ENCODE data around the gene FBXO42.
"Not testable (repeated sequence)": the region's sequence is repeated elsewhere in the genome, so short reads cannot be mapped to it uniquely, and the experiment has no call there.

The FBXO42 gene

DNA sequence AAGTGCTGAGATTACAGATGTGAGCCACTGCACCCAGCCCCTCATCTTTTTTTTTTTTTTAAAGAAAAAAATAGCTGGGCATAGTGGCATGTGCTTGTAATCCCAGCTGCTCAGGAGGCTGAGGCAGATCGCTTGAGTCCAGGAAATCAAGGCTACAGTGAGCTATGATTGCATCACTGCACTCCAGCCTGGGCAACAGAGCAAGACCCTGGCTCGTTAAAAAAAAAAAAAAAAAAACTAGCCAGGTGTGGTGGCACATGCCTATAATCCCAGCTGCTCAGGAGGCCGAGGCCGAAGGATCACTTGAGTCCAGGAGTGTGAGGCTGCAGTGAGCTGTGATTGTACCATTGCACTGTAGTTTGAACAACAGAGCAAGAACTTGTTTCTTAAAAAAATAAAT, 28.6 kb upstream of the FBXO42 start:
- H3K27me3 Mint-ChIP-seq: no peaks in the 10 kb centered on the region
- H3K4me3 Mint-ChIP-seq: no peak overlapping the region
- peaks cover 60% of the 10 kb centered on the region for H3K4me1 Mint-ChIP-seq (ENCODE audit: low read depth)
- H3K9me3 Mint-ChIP-seq: no peaks in the 10 kb centered on the region
- no peak overlapping the region for H3K27ac Mint-ChIP-seq
- peaks cover 21% of the 10 kb centered on the region for H3K36me3 Mint-ChIP-seq (ENCODE audit: low read depth)

GRCh38 chr1:16378443-16378842, 26.2 kb upstream of the FBXO42 start:
- peaks cover 62% of the 10 kb centered on the region for H3K4me1 Mint-ChIP-seq (ENCODE audit: low read depth)
- H3K27me3 Mint-ChIP-seq: no peaks in the 10 kb centered on the region
- no peak overlapping the region for H3K4me3 Mint-ChIP-seq
- no peaks in the 10 kb centered on the region for H3K9me3 Mint-ChIP-seq
- peaks cover 31% of the 10 kb centered on the region for H3K36me3 Mint-ChIP-seq (ENCODE audit: low read depth)
- no peak overlapping the region for H3K27ac Mint-ChIP-seq

- Mint-ChIP-seq H3K36me3 (ENCODE audit: low read depth) (peaks cover 36% of the 10 kb centered on the region), H3K27me3 (no peaks in the 10 kb centered on the region), H3K27ac (no peak overlapping the region), H3K4me3 (no peak overlapping the region), H3K4me1 (ENCODE audit: low read depth) (peaks cover 69% of the 10 kb centered on the region), H3K9me3 (no peaks in the 10 kb centered on the region)
These were observed 24.7 kb upstream of the FBXO42 start for GRCh38 chr1:16376971-16377370.

- H3K36me3 Mint-ChIP-seq (ENCODE audit: low read depth): peaks cover 40% of the 10 kb centered on the region
- H3K4me3 Mint-ChIP-seq: no peak overlapping the region
- H3K27me3 Mint-ChIP-seq: no peaks in the 10 kb centered on the region
- peak overlapping the region; percentile 36 for H3K27ac Mint-ChIP-seq
- H3K9me3 Mint-ChIP-seq: no peaks in the 10 kb centered on the region
- peaks cover 75% of the 10 kb centered on the region for H3K4me1 Mint-ChIP-seq (ENCODE audit: low read depth)
These were observed 23.5 kb upstream of the FBXO42 start for GRCh38 chr1:16375521-16376340.

- H3K4me3 Mint-ChIP-seq: no peak overlapping the region
These were observed 22.0 kb upstream of the FBXO42 start for GRCh38 chr1:16374266-16374665.

GRCh38 chr1:16372535-16373285, 20.4 kb upstream of the FBXO42 start:
- Mint-ChIP-seq H3K36me3 (ENCODE audit: low read depth) (peaks cover 53% of the 10 kb centered on the region), H3K9me3 (no peaks in the 10 kb centered on the region), H3K27me3 (no peaks in the 10 kb centered on the region), H3K4me1 (ENCODE audit: low read depth) (peaks cover 85% of the 10 kb centered on the region), H3K27ac (peak overlapping the region; percentile 88), H3K4me3 (peak overlapping the region; percentile 54)

More at GRCh38 chr1:16374266-16374665, 22.0 kb upstream of the FBXO42 start:
- Mint-ChIP-seq H3K27ac (peak overlapping the region; percentile 73), H3K4me1 (ENCODE audit: low read depth) (peaks cover 86% of the 10 kb centered on the region), H3K36me3 (ENCODE audit: low read depth) (peaks cover 38% of the 10 kb centered on the region), H3K27me3 (no peaks in the 10 kb centered on the region), H3K9me3 (no peaks in the 10 kb centered on the region)

DNA sequence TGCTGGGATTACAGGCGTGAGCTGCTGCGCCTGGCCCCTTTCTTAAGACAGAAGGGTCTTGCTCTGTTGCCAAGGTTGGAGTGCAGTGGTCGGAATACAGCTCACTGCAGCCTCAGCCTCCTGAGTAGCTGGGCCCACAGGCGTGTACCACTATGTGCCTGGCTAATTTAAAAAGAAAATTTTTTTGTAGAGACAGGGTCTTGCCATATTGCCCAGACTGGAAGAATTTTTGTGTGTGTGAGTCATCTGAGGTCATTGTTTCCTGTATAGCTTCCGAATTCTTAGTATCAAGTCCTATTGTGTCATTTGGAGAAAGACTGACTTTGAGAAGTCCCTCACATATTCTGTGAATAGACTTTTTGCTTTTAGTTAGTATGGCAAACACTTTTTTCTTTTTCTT, 19.4 kb upstream of the FBXO42 start:
- Mint-ChIP-seq H3K9me3 (no peaks in the 10 kb centered on the region), H3K27me3 (no peaks in the 10 kb centered on the region), H3K4me1 (ENCODE audit: low read depth) (peaks cover 78% of the 10 kb centered on the region), H3K27ac (peak overlapping the region; percentile 88), H3K4me3 (peak overlapping the region; percentile 57), H3K36me3 (ENCODE audit: low read depth) (peaks cover 53% of the 10 kb centered on the region)

DNA sequence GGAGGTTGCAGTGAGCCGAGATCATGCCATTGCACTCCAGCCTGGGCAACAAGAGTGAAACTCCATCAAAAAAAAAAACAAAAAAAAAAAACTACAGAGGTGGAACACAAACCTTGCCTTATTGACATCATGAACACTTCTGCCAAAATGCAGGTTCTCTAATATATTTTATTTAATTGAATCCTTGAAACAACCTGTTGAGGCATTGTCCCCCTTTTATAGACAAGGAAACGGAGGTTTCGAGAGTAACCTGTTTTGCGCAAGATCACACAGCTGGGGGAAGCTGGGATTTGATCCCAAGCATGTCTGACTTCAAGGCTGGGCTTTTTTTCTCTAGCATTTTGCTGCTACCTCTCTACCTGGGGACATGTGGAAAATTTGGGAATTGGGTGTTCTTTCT, 17.5 kb upstream of the FBXO42 start:
- Mint-ChIP-seq H3K9me3 (no peaks in the 10 kb centered on the region), H3K4me3 (no peak overlapping the region), H3K27ac (no peak overlapping the region), H3K36me3 (ENCODE audit: low read depth) (peaks cover 45% of the 10 kb centered on the region), H3K27me3 (no peaks in the 10 kb centered on the region), H3K4me1 (ENCODE audit: low read depth) (peaks cover 61% of the 10 kb centered on the region)

DNA sequence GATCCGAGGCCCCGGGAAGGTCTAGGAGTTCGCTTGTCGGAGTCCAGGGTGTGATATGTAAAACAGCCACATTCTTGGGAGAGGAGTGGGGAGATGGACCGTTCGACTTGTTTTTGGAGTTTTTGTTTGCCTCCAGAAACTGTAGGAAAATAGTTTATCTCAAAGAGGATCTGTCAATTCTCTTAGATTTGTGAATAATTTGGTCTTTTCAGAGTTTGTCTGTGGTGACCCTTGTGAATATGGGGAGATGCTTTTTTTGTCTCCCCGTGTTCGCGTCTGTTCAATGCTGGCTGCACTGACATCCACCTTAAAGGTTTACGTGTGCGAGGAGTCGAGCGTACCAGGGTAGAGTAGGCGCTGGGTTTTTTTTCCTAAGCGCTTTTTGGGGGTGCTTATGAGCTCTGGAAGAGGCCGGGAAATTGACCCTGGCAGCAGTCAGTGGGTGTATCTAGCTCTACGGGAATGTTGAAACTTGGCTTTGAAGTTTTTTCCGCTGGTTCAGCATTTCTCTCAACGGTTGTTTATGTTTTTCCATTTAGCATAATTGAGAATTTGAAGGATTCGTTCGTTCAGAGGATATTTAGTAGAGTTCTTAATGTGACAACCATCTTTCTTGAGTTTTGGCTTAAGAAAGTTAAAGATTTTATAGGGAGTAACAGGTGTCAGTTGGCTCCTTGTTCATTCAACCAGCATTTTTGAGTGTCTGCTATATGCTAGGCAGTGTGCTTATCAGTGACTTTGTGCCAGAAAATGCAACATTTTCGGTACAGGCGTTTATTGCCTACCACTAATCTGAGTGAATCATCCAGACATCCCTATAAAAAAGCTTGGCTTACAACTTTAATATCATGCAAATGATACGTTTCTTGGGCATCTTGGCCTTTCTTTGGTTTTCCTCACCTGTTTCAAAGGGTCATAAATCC, 15.9 kb upstream of the FBXO42 start:
- H3K4me1 Mint-ChIP-seq (ENCODE audit: low read depth): peaks cover 51% of the 10 kb centered on the region
- H3K36me3 Mint-ChIP-seq (ENCODE audit: low read depth): peaks cover 36% of the 10 kb centered on the region
- no peaks in the 10 kb centered on the region for H3K27me3 Mint-ChIP-seq
- H3K4me3 Mint-ChIP-seq: peak overlapping the region; percentile 95
- H3K27ac Mint-ChIP-seq: peak overlapping the region; percentile 97
- H3K9me3 Mint-ChIP-seq: no peaks in the 10 kb centered on the region

GRCh38 chr1:16367258-16367967, 15.1 kb upstream of the FBXO42 start:
- Mint-ChIP-seq H3K9me3 (no peaks in the 10 kb centered on the region), H3K27me3 (no peaks in the 10 kb centered on the region), H3K4me3 (peak overlapping the region; percentile 95), H3K4me1 (ENCODE audit: low read depth) (peaks cover 43% of the 10 kb centered on the region), H3K36me3 (ENCODE audit: low read depth) (peaks cover 29% of the 10 kb centered on the region), H3K27ac (peak overlapping the region; percentile 97)

DNA sequence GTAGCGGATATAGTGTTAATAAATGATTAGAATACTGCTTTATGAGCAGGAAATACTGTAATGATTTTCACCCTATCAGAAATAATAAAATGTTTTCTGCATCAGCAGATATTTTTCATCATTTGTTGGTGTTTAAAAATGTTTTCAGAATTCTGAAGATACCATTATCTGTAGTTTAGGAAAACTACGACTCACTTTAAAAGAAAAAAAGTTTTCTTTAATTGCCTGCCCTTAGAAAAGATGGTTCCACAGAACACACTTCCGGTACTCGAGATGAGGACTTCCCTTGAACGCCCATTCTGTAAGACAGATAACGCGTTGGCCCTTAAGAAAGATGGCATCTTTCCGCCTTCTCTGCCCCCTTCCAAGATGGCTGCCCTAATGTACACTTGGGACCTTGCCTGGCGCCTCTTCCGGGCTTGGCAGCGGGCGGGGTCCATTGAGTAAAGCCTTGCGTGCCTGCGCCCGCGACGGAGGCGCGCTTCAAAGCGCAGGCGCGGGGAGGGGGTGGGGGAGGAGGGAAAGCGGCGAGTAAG, 14.5 kb upstream of the FBXO42 start, which contains the start of gene SZRD1:
Gene SZRD1, plus strand, starts transcription at position 521 of the 536 bp plus-strand sequence. CDS start 16 bp downstream, outside the sequence.
- no peaks in the 10 kb centered on the region for H3K9me3 Mint-ChIP-seq
- peaks cover 23% of the 10 kb centered on the region for H3K36me3 Mint-ChIP-seq (ENCODE audit: low read depth)
- H3K27me3 Mint-ChIP-seq: no peaks in the 10 kb centered on the region
- H3K27ac Mint-ChIP-seq: peak within 1 kb of the TSS; percentile 97
- H3K4me1 Mint-ChIP-seq (ENCODE audit: low read depth): peaks cover 37% of the 10 kb centered on the region
- H3K4me3 Mint-ChIP-seq: peak within 1 kb of the TSS; percentile 95

GRCh38 chr1:16365146-16365498, 12.8 kb upstream of the FBXO42 start:
- Mint-ChIP-seq H3K36me3 (ENCODE audit: low read depth) (peaks cover 16% of the 10 kb centered on the region), H3K4me1 (ENCODE audit: low read depth) (peaks cover 25% of the 10 kb centered on the region)
- H3K27ac Mint-ChIP-seq, H3K4me3 Mint-ChIP-seq, H3K27me3 Mint-ChIP-seq, H3K9me3 Mint-ChIP-seq: not testable (repeated sequence)

- Mint-ChIP-seq H3K4me3 (no peak overlapping the region), H3K36me3 (ENCODE audit: low read depth) (no peaks in the 10 kb centered on the region), H3K27me3 (no peaks in the 10 kb centered on the region), H3K9me3 (no peaks in the 10 kb centered on the region), H3K4me1 (ENCODE audit: low read depth) (peaks cover 10% of the 10 kb centered on the region), H3K27ac (no peak overlapping the region)
These were observed 4.6 kb upstream of the FBXO42 start for GRCh38 chr1:16356867-16357266.

DNA sequence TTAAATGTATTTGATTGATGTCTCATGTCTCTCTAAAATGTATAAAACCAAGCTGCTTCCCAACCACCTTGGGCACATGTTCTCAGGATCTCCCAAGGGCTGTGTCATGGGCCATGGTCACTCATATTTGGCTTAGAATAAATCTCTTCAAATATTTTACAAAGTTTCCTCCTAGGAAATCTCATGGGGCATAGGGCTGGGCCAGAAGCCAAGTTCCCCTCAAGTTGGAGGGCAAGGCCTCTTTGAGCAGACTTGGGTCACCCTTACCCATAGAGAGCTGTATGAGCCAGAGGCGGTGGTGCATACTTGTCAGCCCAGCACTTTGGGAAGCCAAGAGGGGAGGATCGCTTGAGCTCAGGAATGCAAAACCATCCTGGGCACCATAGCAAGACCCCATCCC, 2.3 kb upstream of the FBXO42 start:
- Mint-ChIP-seq H3K9me3 (no peaks in the 10 kb centered on the region), H3K4me1 (ENCODE audit: low read depth) (peaks cover 25% of the 10 kb centered on the region), H3K36me3 (ENCODE audit: low read depth) (no peaks in the 10 kb centered on the region), H3K27ac (no peak overlapping the region), H3K4me3 (no peak overlapping the region), H3K27me3 (no peaks in the 10 kb centered on the region)
